ENCODE data around the gene PPP1R10.

DNA sequence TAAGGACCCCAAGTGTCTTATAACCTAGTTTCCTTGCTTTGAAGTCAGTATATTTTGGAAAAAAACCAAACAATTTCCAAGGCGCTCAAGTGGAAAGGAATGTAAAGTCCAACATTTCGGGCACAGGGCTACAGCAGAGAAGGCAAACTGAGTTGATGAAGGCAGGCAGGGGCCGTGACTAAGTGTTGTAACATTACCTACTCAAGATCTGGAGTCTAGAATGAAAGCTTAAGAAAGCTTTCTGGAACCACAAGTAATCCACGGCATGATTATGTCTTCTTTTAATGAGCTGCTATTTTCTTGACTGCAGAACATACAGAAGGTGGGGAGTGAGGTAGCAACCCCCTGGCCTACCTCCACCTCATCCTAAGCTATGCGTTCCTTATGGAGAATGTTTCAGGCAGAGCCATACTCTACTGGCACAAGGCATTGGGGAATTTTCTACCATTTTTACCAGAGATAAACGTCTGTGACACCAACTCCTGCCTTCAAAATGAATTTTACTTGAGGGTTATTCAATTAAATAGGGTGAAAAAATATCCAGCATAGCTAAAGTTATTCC is 4.3 kb downstream of the PPP1R10 start:
- TF ChIP-seq GATA2 (IDR thresholded peaks at IDR 0.05; ENCODE audit: low read depth, low read length): no peak
- TF ChIP-seq GATA3 (IDR thresholded peaks at IDR 0.05; ENCODE audit: low read depth, low read length): no peak

Measured in SH-SY5Y (cell line).